GM21737 (cell line): ENCODE measurements around the gene MOB1B.
A peak's percentile ranks its signal among the peaks of the same experiment; 100 is the strongest.

Experiments used
- ATAC-seq: cut with Tn5 transposase; IDR thresholded peaks from one replicate; pipeline ENCODE4 v1.9.1; 2021; ENCODE audit warnings: mild to moderate bottlenecking, moderate library complexity; ENCODE audit not compliant: unreplicated experiment

MOB1B gene

GRCh38 chr4:70914000-70914399 lies 11.8 kb downstream of the MOB1B start:
- ATAC-seq, result no peak

GRCh38 chr4:70914631-70915030 lies 12.5 kb downstream of the MOB1B start:
- ATAC-seq, result no peak

- no peak for ATAC-seq
These were observed 13.1 kb downstream of the MOB1B start for GRCh38 chr4:70915036-70915815.

- ATAC-seq, result no peak
These were observed 13.8 kb downstream of the MOB1B start for GRCh38 chr4:70915874-70916559.

GRCh38 chr4:70920592-70920991 lies 18.4 kb downstream of the MOB1B start:
- ATAC-seq, result no peak

- no peak for ATAC-seq
These were observed 23.2 kb downstream of the MOB1B start for GRCh38 chr4:70925418-70925817.

GRCh38 chr4:70925899-70926635 lies 23.9 kb downstream of the MOB1B start:
- ATAC-seq, result peak; percentile 86

- no peak for ATAC-seq
These were observed 25.5 kb downstream of the MOB1B start for GRCh38 chr4:70927502-70928137.

- ATAC-seq, result no peak
These were observed 28.5 kb downstream of the MOB1B start for GRCh38 chr4:70930530-70931256.

GRCh38 chr4:70931347-70931746 lies 29.2 kb downstream of the MOB1B start:
- ATAC-seq, result no peak

- no peak for ATAC-seq
These were observed 30.8 kb downstream of the MOB1B start for GRCh38 chr4:70932984-70933383.

GRCh38 chr4:70935038-70935695 lies 33.0 kb downstream of the MOB1B start:
- no peak for ATAC-seq

GRCh38 chr4:70936200-70936787 lies 34.1 kb downstream of the MOB1B start:
- ATAC-seq, result no peak

GRCh38 chr4:70938086-70938485 lies 35.9 kb downstream of the MOB1B start:
- no peak for ATAC-seq

GRCh38 chr4:70940134-70940533 lies 38.0 kb downstream of the MOB1B start:
- ATAC-seq, result no peak

- no peak for ATAC-seq
These were observed 40.9 kb downstream of the MOB1B start for GRCh38 chr4:70943114-70943513.

- ATAC-seq, result no peak
These were observed 42.9 kb downstream of the MOB1B start for GRCh38 chr4:70945046-70945445.

GRCh38 chr4:70945452-70946055 lies 43.4 kb downstream of the MOB1B start:
- ATAC-seq, result no peak

GRCh38 chr4:70946939-70947338 lies 44.8 kb downstream of the MOB1B start:
- no peak for ATAC-seq
